ENCODE data around the gene NCK2. TPM values are rescaled to one million over a fixed set of nuclear protein-coding genes. Genes with fewer than 3 reads are reported as not detected.

NCK2 gene
- total and polyA plus RNA-seq, 2 of the 13 experiments (the other 11 are each of a cell fraction or from before 2014, with no cell fraction given) = 14.8 to 23.5 TPM

DNA sequence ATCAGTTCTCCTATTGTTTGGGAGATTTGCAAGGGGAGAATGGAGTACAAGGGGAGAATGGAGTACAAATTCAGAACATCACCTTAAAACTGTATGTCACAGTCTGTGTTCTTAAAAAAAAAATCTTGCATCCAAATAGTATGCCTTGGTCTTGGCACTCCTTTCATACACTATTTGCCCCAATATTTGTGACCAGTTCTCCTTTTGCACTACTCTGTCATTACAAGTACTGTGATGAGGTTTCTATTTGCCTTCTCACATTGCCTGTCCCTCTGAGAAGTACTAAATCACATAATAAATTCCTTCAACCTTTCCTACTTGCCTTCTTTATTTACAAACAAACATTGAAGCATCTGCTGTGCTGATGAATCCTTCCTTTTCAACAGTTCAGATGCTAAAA, 36.0 kb upstream of the NCK2 start:
- H3K36me3 ChIP-seq (replicated peaks in 1 of 2; ENCODE audit: control insufficient read depth in 1 of 2, insufficient read depth in 2 of 2, low read length in 2 of 2) = no peaks in the 10 kb centered on the region
- CTCF ChIA-PET (ENCODE audit: low intra/inter-chr PET ratio, low total read pairs) = no interaction called here
- POLR2A ChIA-PET = no interaction called here
- in situ Hi-C loops (cut with HindIII; ENCODE audit: extremely low pct_ligation_motif_present, low pct_unique_long_range_greater_than_20kb) (no loop called here), intact Hi-C loops (cut with micrococcal nuclease; ENCODE audit: unreplicated experiment) (no loop called here)
- ATAC-seq (no peak), FAIRE-seq (no peak), DNase-seq (ENCODE audit: low spot score) (no peak)
- no peak overlapping the region for H3K9ac ChIP-seq (ENCODE audit: insufficient read depth, low read depth, low read length)
- no peaks in the 10 kb centered on the region for H3K79me2 ChIP-seq (ENCODE audit: insufficient read depth, low read length)
- no peak overlapping the region for H2AFZ ChIP-seq (ENCODE audit: low read length)
- no peaks in the 10 kb centered on the region for H3K9me3 ChIP-seq (ENCODE audit: low read length)
- no peaks in the 10 kb centered on the region for H4K20me1 ChIP-seq (ENCODE audit: insufficient read depth, low read length)
- no peaks in the 10 kb centered on the region for H3K4me1 ChIP-seq (ENCODE audit: insufficient read depth, low read length)
- TF ChIP-seq, protein P1, sequence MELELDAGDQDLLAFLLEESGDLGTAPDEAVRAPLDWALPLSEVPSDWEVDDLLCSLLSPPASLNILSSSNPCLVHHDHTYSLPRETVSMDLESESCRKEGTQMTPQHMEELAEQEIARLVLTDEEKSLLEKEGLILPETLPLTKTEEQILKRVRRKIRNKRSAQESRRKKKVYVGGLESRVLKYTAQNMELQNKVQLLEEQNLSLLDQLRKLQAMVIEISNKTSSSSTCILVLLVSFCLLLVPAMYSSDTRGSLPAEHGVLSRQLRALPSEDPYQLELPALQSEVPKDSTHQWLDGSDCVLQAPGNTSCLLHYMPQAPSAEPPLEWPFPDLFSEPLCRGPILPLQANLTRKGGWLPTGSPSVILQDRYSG (CRISPR knock-in tag; IDR thresholded peaks at IDR 0.05) = no peak
- no peak for TF ChIP-seq ZNF354B (CRISPR knock-in tag; IDR thresholded peaks at IDR 0.05)
- TF ChIP-seq ZBTB38 (CRISPR knock-in tag; IDR thresholded peaks at IDR 0.05) = no peak
- no peak overlapping the region for H3K27ac ChIP-seq (ENCODE audit: extremely low read length, insufficient read depth, low read length)
- BruUV-seq (replicated peaks) = no TSS peak
- peaks cover 0 to 11% of the 10 kb centered on the region in 2 experiments; a peak in 2 of 5 replicates for H3K27me3 ChIP-seq (ENCODE audit: control insufficient read depth in 1 of 2, insufficient read depth in 2 of 2, low read length in 2 of 2)
- H3K4me2 ChIP-seq (ENCODE audit: low read depth, low read length) = no peak overlapping the region
- no peak overlapping the region for H3K4me3 ChIP-seq (replicated peaks in 1 of 3; ENCODE audit: insufficient read depth in 1 of 3, low read depth in 2 of 3, low read length in 3 of 3)

DNA sequence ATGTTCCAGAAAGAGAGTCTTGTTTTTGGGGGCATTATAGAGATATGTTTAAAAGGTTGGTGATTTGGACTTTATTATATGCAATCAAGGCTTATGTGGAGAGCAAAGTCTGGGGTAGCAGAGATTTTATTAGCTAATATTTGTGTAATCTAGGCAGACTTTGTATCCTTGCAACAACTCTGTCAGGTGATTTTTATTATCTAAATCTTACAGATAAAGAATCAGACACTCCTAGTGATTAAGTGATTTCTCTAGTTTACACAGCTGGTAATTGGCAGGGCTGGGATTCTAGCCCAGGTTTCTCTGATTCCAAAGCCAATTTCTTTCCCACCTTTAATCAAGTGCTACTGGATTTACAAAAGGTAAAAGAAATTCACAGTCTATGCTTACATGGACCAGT, 33.3 kb upstream of the NCK2 start:
- ChIA-PET CTCF (ENCODE audit: low intra/inter-chr PET ratio, low total read pairs) (no interaction called here), POLR2A (no interaction called here)
- Histone ChIP-seq H3K79me2 (ENCODE audit: insufficient read depth, low read length) (no peaks in the 10 kb centered on the region), H3K27me3 (ENCODE audit: control insufficient read depth in 1 of 2, insufficient read depth in 2 of 2, low read length in 2 of 2) (peaks cover 0 to 28% of the 10 kb centered on the region in 2 experiments; a peak in 3 of 5 replicates), H3K36me3 (replicated peaks in 1 of 2; ENCODE audit: control insufficient read depth in 1 of 2, insufficient read depth in 2 of 2, low read length in 2 of 2) (no peaks in the 10 kb centered on the region), H3K27ac (ENCODE audit: extremely low read length, insufficient read depth, low read length) (no peak overlapping the region), H3K9me3 (ENCODE audit: low read length) (no peaks in the 10 kb centered on the region), H3K4me2 (ENCODE audit: low read depth, low read length) (no peak overlapping the region), H3K4me3 (replicated peaks in 1 of 3; ENCODE audit: insufficient read depth in 1 of 3, low read depth in 2 of 3, low read length in 3 of 3) (no peak overlapping the region), H3K9ac (ENCODE audit: insufficient read depth, low read depth, low read length) (no peak overlapping the region), H4K20me1 (ENCODE audit: insufficient read depth, low read length) (no peaks in the 10 kb centered on the region), H2AFZ (ENCODE audit: low read length) (no peak overlapping the region), H3K4me1 (ENCODE audit: insufficient read depth, low read length) (no peaks in the 10 kb centered on the region)
- TF ChIP-seq EED (CRISPR knock-in tag; IDR thresholded peaks at IDR 0.05) = no peak
- no peak for TF ChIP-seq SMAD1 (CRISPR knock-in tag; IDR thresholded peaks at IDR 0.05; ENCODE audit: borderline replicate concordance, low read depth)
- TF ChIP-seq, protein P2, sequence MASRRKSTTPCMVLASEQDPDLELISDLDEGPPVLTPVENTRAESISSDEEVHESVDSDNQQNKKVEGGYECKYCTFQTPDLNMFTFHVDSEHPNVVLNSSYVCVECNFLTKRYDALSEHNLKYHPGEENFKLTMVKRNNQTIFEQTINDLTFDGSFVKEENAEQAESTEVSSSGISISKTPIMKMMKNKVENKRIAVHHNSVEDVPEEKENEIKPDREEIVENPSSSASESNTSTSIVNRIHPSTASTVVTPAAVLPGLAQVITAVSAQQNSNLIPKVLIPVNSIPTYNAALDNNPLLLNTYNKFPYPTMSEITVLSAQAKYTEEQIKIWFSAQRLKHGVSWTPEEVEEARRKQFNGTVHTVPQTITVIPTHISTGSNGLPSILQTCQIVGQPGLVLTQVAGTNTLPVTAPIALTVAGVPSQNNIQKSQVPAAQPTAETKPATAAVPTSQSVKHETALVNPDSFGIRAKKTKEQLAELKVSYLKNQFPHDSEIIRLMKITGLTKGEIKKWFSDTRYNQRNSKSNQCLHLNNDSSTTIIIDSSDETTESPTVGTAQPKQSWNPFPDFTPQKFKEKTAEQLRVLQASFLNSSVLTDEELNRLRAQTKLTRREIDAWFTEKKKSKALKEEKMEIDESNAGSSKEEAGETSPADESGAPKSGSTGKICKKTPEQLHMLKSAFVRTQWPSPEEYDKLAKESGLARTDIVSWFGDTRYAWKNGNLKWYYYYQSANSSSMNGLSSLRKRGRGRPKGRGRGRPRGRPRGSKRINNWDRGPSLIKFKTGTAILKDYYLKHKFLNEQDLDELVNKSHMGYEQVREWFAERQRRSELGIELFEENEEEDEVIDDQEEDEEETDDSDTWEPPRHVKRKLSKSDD (CRISPR knock-in tag; IDR thresholded peaks at IDR 0.05; ENCODE audit: low read depth) = no peak
- TF ChIP-seq POLR2A (IDR thresholded peaks at IDR 0.05; ENCODE audit: insufficient read depth in 1 of 2, low read depth in 2 of 2, low read length in 2 of 2) = no peak
- TF ChIP-seq RAD51 (IDR thresholded peaks at IDR 0.05; ENCODE audit: borderline replicate concordance) = no peak
- TF ChIP-seq, protein P3, sequence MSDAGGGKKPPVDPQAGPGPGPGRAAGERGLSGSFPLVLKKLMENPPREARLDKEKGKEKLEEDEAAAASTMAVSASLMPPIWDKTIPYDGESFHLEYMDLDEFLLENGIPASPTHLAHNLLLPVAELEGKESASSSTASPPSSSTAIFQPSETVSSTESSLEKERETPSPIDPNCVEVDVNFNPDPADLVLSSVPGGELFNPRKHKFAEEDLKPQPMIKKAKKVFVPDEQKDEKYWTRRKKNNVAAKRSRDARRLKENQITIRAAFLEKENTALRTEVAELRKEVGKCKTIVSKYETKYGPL (CRISPR knock-in tag; IDR thresholded peaks at IDR 0.05) = no peak
- TF ChIP-seq ZNF292 (CRISPR knock-in tag; IDR thresholded peaks at IDR 0.05; ENCODE audit: borderline replicate concordance, low read depth) = no peak
- TF ChIP-seq ZFX (CRISPR knock-in tag; IDR thresholded peaks at IDR 0.05; ENCODE audit: low read depth) = no peak
- no peak for TF ChIP-seq IKZF4 (CRISPR knock-in tag; IDR thresholded peaks at IDR 0.05; ENCODE audit: borderline replicate concordance, low read depth, not compliant biosample characterization)
- TF ChIP-seq, protein P4, sequence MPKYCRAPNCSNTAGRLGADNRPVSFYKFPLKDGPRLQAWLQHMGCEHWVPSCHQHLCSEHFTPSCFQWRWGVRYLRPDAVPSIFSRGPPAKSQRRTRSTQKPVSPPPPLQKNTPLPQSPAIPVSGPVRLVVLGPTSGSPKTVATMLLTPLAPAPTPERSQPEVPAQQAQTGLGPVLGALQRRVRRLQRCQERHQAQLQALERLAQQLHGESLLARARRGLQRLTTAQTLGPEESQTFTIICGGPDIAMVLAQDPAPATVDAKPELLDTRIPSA (CRISPR knock-in tag; IDR thresholded peaks at IDR 0.05; ENCODE audit: borderline replicate concordance) = no peak
- no peak for DNase-seq (ENCODE audit: low spot score)
- in situ Hi-C loops (cut with HindIII; ENCODE audit: extremely low pct_ligation_motif_present, low pct_unique_long_range_greater_than_20kb) = no loop called here
- intact Hi-C loops (cut with micrococcal nuclease; ENCODE audit: unreplicated experiment) = no loop called here
- no peak for FAIRE-seq
- BruUV-seq (replicated peaks) = no TSS peak
- ATAC-seq = no peak

All from HepG2 (cell line).